GM19467 (cell line): ENCODE data around the gene MIS18BP1.
"Not testable (repeated sequence)": the region's sequence is repeated elsewhere in the genome, so short reads cannot be mapped to it uniquely, and the experiment has no call there.

Experiments
- ATAC-seq: cut with Tn5 transposase; IDR thresholded peaks from one replicate; pipeline ENCODE4 v1.9.1; 2021; ENCODE audit warnings: mild to moderate bottlenecking, moderate library complexity; ENCODE audit not compliant: unreplicated experiment

MIS18BP1 gene

GRCh38 chr14:45253070-45253753, at the start of gene MIS18BP1:
TSS of gene MIS18BP1 (minus strand) at chr14:45253202. CDS start at chr14:45247286, 5,916 bp downstream.
- ATAC-seq = peak; percentile 80

GRCh38 chr14:45298423-45299117, 45.6 kb upstream of the MIS18BP1 start:
- ATAC-seq = no peak

- ATAC-seq = not testable (repeated sequence)
Observed at GRCh38 chr14:45294796-45295195, 41.8 kb upstream of the MIS18BP1 start.

- no peak for ATAC-seq
Observed at GRCh38 chr14:45290547-45290946, 37.5 kb upstream of the MIS18BP1 start.

- no peak for ATAC-seq
Observed at GRCh38 chr14:45287610-45288009, 34.6 kb upstream of the MIS18BP1 start.

- no peak for ATAC-seq
Observed at GRCh38 chr14:45284802-45285201, 31.8 kb upstream of the MIS18BP1 start.

GRCh38 chr14:45281731-45282400, 28.9 kb upstream of the MIS18BP1 start:
- not testable (repeated sequence) for ATAC-seq

GRCh38 chr14:45271858-45272537, 19.0 kb upstream of the MIS18BP1 start:
- no peak for ATAC-seq

GRCh38 chr14:45270031-45270430, 17.0 kb upstream of the MIS18BP1 start:
- no peak for ATAC-seq

- no peak for ATAC-seq
Observed at GRCh38 chr14:45267071-45267470, 14.1 kb upstream of the MIS18BP1 start.

- no peak for ATAC-seq
Observed at GRCh38 chr14:45262637-45263036, 9.6 kb upstream of the MIS18BP1 start.

GRCh38 chr14:45261209-45261608, 8.2 kb upstream of the MIS18BP1 start:
- ATAC-seq = no peak

GRCh38 chr14:45258805-45259204, 5.8 kb upstream of the MIS18BP1 start:
- no peak for ATAC-seq

- ATAC-seq = no peak
Observed at GRCh38 chr14:45258073-45258472, 5.1 kb upstream of the MIS18BP1 start.

- ATAC-seq = no peak
Observed at GRCh38 chr14:45254771-45255170, 1.8 kb upstream of the MIS18BP1 start.

GRCh38 chr14:45253754-45254310, 830 bp upstream of the MIS18BP1 start:
- no peak for ATAC-seq

- ATAC-seq = no peak
Observed at GRCh38 chr14:45252366-45253069, 484 bp downstream of the MIS18BP1 start.

GRCh38 chr14:45251912-45252311, 1.1 kb downstream of the MIS18BP1 start:
- peak; percentile 60 for ATAC-seq

- ATAC-seq = no peak
Observed at GRCh38 chr14:45249856-45250575, 3.0 kb downstream of the MIS18BP1 start.

- no peak for ATAC-seq
Observed at GRCh38 chr14:45247427-45247826, 5.6 kb downstream of the MIS18BP1 start.
